Tibial nerve (tissue), 4 donors: ENCODE data around the gene AGBL1. TPM values are rescaled to one million over a fixed set of nuclear protein-coding genes. Genes with fewer than 3 reads are reported as not detected.

Experiments
- DNase-seq, 2 donors: peaks; one replicate each; pipeline ENCODE4 v3.0.0-alpha.2; 2019; ENCODE audit warnings: low spot score in 2 of 2
- H3K27ac ChIP-seq, 4 donors: fragments of 200-600 bp; sonication (generic) in 3 of 4; one replicate each; pipeline ENCODE4 v1.5.1; 2017 to 2019; ENCODE audit warnings: mild to moderate bottlenecking in 1 of 4
- H3K27me3 ChIP-seq, 2 donors: fragments of 200-600 bp; sonication (generic) in 1 of 2; one replicate each; pipeline versions ENCODE4 v1.5.1 to v1.6.0; 2017 to 2019
- H3K36me3 ChIP-seq, 3 donors: fragments of 200-600 bp; sonication (generic); one replicate each; pipeline ENCODE4 v1.5.1; 2018 to 2019
- H3K4me1 ChIP-seq, 4 donors: fragments of 200-600 bp; sonication (generic) in 3 of 4; one replicate each; pipeline ENCODE4 v1.5.1; 2017 to 2019
- H3K4me3 ChIP-seq, 4 donors: fragments of 200-600 bp; sonication (generic) in 3 of 4; one replicate each; pipeline ENCODE4 v1.5.1; 2017 to 2019; ENCODE audit warnings: mild to moderate bottlenecking in 1 of 4, moderate library complexity in 1 of 4
- H3K9me3 ChIP-seq, 4 donors: fragments of 200-600 bp; sonication (generic) in 3 of 4; one replicate each; pipeline ENCODE4 v1.5.1; 2017 to 2019
- EP300 ChIP-seq, 2 donors: sonication (generic); formaldehyde crosslinking; IDR thresholded peaks; one replicate each; pipeline ENCODE4 v1.6.1; 2017; ENCODE audit warnings: antibody characterized with exemption in 2 of 2, mild to moderate bottlenecking in 1 of 2
- POLR2A ChIP-seq, 2 donors: fragments of 450-650 bp; IDR thresholded peaks; one replicate each; pipeline ENCODE4 v1.6.1; 2017; ENCODE audit warnings: antibody characterized with exemption in 2 of 2, mild to moderate bottlenecking in 2 of 2, moderate library complexity in 2 of 2
- WGBS, 2 donors: methylation state at CpG; one replicate each; pipeline ENCODE4 v1.1.5; 2018; 5-methylcytosine and 5-hydroxymethylcytosine counted together
- total RNA-seq, 4 donors: library from RNA; depleted of rRNA; stranded (reverse); fragments of >200 nt; gene quantifications; one replicate each; pipeline ENCODE4 v1.1.0, GENCODE V29; 2016
- TF ChIP-seq, protein P1 (sequence below), 5 experiments: fragments of 200-600 bp in 3 of 5; fragments of 450-650 bp in 2 of 5; sonication (generic) in 3 of 5; IDR thresholded peaks; one replicate each; pipeline ENCODE4 v1.5.1; 2016 to 2019; ENCODE audit warnings: antibody characterized with exemption in 5 of 5, mild to moderate bottlenecking in 3 of 5, moderate library complexity in 2 of 5

Gene AGBL1
- total RNA-seq, 4 donors from 2014 or later = under 0.01 to 1.2 (median 0.21) TPM; not detected in 1

GRCh38 chr15:86125775-86126174, 46.1 kb downstream of the AGBL1 start:
- H3K27me3 ChIP-seq = no peaks in the 10 kb centered on the region
- no peak for TF ChIP-seq POLR2A (IDR thresholded peaks at IDR 0.05)
- TF ChIP-seq, protein P1, sequence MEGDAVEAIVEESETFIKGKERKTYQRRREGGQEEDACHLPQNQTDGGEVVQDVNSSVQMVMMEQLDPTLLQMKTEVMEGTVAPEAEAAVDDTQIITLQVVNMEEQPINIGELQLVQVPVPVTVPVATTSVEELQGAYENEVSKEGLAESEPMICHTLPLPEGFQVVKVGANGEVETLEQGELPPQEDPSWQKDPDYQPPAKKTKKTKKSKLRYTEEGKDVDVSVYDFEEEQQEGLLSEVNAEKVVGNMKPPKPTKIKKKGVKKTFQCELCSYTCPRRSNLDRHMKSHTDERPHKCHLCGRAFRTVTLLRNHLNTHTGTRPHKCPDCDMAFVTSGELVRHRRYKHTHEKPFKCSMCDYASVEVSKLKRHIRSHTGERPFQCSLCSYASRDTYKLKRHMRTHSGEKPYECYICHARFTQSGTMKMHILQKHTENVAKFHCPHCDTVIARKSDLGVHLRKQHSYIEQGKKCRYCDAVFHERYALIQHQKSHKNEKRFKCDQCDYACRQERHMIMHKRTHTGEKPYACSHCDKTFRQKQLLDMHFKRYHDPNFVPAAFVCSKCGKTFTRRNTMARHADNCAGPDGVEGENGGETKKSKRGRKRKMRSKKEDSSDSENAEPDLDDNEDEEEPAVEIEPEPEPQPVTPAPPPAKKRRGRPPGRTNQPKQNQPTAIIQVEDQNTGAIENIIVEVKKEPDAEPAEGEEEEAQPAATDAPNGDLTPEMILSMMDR (IDR thresholded peaks at IDR 0.05) = no peak
- TF ChIP-seq EP300 (IDR thresholded peaks at IDR 0.05) = no peak
- no peak overlapping the region for H3K4me3 ChIP-seq
- no peak overlapping the region for H3K27ac ChIP-seq
- WGBS, 2 donors = 47 to 56% methylated on average over 3 of the region's 3 CpGs
- DNase-seq = no peak
- no peaks in the 10 kb centered on the region for H3K9me3 ChIP-seq
- no peaks in the 10 kb centered on the region for H3K36me3 ChIP-seq
- no peaks in the 10 kb centered on the region for H3K4me1 ChIP-seq

- no peak overlapping the region for H3K4me3 ChIP-seq
- 89 to 95% methylated on average over 3 of the region's 3 CpGs for WGBS, 2 donors
- H3K36me3 ChIP-seq = no peaks in the 10 kb centered on the region
- no peak for DNase-seq
- H3K27ac ChIP-seq = no peak overlapping the region
- no peaks in the 10 kb centered on the region for H3K9me3 ChIP-seq
- no peak for TF ChIP-seq POLR2A (IDR thresholded peaks at IDR 0.05)
- TF ChIP-seq, protein P1 (IDR thresholded peaks at IDR 0.05) = no peak
- TF ChIP-seq EP300 (IDR thresholded peaks at IDR 0.05) = no peak
- H3K4me1 ChIP-seq = no peaks in the 10 kb centered on the region
- H3K27me3 ChIP-seq = no peaks in the 10 kb centered on the region
These were observed 47.9 kb downstream of the AGBL1 start for GRCh38 chr15:86127547-86127946.

- peak in 1 of 2 donors; percentile 63 for TF ChIP-seq EP300 (IDR thresholded peaks at IDR 0.05)
- TF ChIP-seq, protein P1 (IDR thresholded peaks at IDR 0.05) = no peak
- TF ChIP-seq POLR2A (IDR thresholded peaks at IDR 0.05) = no peak
- Histone ChIP-seq H3K9me3 (no peaks in the 10 kb centered on the region), H3K27me3 (no peaks in the 10 kb centered on the region), H3K4me1 (no peaks in the 10 kb centered on the region), H3K4me3 (no peak overlapping the region), H3K36me3 (no peaks in the 10 kb centered on the region), H3K27ac (no peak overlapping the region)
- WGBS, 2 donors = 64 to 69% methylated on average over 6 of the region's 6 CpGs
- peak in 1 of 2 donors; percentile 54 for DNase-seq
These were observed 55.4 kb downstream of the AGBL1 start for GRCh38 chr15:86135041-86135440.

GRCh38 chr15:86136861-86137260, 57.2 kb downstream of the AGBL1 start:
- no peaks in the 10 kb centered on the region for H3K4me1 ChIP-seq
- H3K9me3 ChIP-seq = no peaks in the 10 kb centered on the region
- WGBS, 2 donors = 73 to 83% methylated on average over 2 of the region's 2 CpGs
- H3K36me3 ChIP-seq = no peaks in the 10 kb centered on the region
- no peaks in the 10 kb centered on the region for H3K27me3 ChIP-seq
- DNase-seq = no peak
- no peak overlapping the region for H3K4me3 ChIP-seq
- TF ChIP-seq EP300 (IDR thresholded peaks at IDR 0.05) (no peak), POLR2A (IDR thresholded peaks at IDR 0.05) (no peak)
- TF ChIP-seq, protein P1 (IDR thresholded peaks at IDR 0.05) = no peak
- no peak overlapping the region for H3K27ac ChIP-seq

DNA sequence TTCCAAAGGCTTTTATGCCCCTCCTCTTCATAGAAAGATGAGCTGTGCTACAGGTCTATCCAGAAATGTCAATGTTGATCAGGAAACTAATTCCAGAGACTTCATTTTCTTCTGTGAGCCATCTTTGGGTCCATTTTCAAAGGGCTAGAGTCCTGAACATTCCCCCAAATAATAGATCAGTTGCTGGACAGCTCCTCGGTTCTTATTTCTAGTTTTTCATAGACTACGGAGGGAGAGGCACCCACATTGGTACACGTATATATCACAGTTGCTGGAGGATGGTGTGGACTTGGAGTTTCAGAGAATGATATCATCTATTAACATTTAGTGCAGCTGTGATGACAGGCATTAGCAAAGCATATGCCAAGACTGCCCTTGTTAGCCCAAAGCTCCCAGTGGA, 59.1 kb downstream of the AGBL1 start:
- H3K36me3 ChIP-seq = no peaks in the 10 kb centered on the region
- TF ChIP-seq, protein P1 (IDR thresholded peaks at IDR 0.05) = no peak
- TF ChIP-seq EP300 (IDR thresholded peaks at IDR 0.05) = no peak
- no peak for TF ChIP-seq POLR2A (IDR thresholded peaks at IDR 0.05)
- 42 to 50% methylated on average over 3 of the region's 3 CpGs for WGBS, 2 donors

More for the DNA sequence above, 59.1 kb downstream of the AGBL1 start:
- H3K27me3 ChIP-seq = no peaks in the 10 kb centered on the region
- DNase-seq = no peak
- peaks cover 0 to 3% (median 0%) of the 10 kb centered on the region in 4 donors for H3K9me3 ChIP-seq
- no peak overlapping the region for H3K4me3 ChIP-seq
- H3K27ac ChIP-seq = no peak overlapping the region
- no peaks in the 10 kb centered on the region for H3K4me1 ChIP-seq
